ENCODE data around the gene LRRC8A.
"Not testable (repeated sequence)": the region's sequence is repeated elsewhere in the genome, so short reads cannot be mapped to it uniquely, and the experiment has no call there.

LRRC8A gene

GRCh38 chr9:128870128-128870940 is 11.6 kb upstream of the LRRC8A start:
- no peak for DNase-seq

- not testable (repeated sequence) for DNase-seq
Observed at GRCh38 chr9:128870941-128871265, 11.0 kb upstream of the LRRC8A start.

- no peak for DNase-seq
Observed at GRCh38 chr9:128877852-128878251, 4.1 kb upstream of the LRRC8A start.

DNA sequence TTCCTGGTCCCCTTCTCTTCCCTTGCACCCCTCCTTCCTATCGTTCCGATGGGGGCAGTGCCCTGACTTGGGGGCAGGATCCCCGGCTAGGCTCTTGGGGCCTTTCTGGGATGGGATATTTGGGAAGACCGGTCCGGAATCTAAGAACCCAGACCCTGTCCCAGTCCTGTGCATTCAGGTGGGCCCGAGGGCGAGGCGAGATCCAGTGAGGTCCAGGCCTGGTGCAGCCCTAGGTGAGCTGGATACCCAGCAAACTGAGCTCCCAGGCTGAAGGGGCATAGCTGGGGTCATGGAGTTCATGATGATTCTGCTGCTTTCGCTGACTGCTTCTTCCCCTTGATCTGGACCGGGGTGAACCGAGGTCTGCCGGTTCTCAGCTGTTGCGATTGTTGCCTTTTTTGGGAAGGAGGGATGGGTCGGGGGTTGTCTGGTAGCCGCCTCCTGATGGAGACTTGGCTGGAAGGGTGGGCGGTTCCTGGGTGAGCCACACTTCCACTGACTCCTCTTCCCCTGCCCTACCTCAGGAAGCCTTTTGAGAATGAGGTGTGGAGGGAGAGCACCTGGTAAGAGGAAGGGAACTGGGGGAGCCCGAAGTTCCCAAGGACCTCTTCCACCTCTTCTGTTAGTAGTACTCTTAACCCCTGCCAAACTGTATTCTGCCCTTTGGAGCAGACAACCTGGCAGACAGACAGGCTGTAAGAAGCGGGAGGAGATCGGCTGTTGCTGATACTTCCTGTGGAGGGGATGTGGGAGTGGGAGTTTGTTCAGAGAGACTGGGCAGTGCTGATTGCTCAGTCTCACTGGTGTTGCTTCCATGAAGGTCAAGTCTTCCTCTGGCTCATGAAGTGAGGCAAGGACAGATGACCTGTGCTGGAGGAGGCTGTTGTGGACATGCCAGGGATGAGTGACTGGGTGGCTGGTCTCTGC is 1.0 kb downstream of the LRRC8A start:
- DNase-seq = no peak

DNA sequence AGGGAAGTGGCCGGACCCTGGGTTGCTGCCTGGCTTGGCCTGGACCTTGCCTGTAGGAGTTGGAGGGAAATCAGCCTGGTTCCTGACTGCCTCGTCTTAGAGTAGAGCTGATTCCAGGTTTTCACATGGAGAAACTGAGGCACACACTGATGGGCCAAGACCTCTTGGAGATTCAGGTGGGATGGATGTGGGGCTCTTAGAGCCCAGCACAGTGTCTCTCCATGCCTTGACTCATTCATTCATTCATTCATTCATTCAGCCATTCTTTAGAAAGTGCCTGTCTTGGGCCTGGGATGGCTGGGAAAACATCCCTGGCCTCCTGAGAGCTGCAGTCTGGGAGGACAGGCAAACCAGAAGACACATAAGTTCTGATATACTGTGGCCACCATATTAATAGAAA is 2.2 kb downstream of the LRRC8A start:
- no peak for DNase-seq

GRCh38 chr9:128885376-128885775 is 3.4 kb downstream of the LRRC8A start:
- DNase-seq = no peak

DNA sequence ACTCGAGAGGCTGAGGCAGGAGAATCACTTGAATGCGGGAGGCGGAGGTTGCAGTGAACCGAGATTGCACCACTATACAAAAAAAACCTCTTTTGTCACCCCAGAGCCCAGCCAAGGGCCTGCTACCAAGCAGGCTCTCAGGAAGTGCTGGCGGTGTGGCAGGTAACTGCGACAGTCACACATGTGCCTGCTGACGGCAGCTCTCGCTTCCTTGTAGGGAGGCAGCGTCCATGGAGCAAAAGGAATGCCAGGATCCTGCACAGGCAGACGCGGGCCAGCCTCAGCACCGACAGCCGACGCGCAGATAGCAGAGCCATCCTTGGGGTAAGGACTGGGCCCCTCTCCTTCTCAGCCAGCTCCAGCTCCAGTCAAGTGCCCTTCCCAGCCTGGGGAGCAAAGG is 3.9 kb downstream of the LRRC8A start:
- no peak for DNase-seq

GRCh38 chr9:128886211-128886891 is 4.4 kb downstream of the LRRC8A start:
- no peak for DNase-seq

DNA sequence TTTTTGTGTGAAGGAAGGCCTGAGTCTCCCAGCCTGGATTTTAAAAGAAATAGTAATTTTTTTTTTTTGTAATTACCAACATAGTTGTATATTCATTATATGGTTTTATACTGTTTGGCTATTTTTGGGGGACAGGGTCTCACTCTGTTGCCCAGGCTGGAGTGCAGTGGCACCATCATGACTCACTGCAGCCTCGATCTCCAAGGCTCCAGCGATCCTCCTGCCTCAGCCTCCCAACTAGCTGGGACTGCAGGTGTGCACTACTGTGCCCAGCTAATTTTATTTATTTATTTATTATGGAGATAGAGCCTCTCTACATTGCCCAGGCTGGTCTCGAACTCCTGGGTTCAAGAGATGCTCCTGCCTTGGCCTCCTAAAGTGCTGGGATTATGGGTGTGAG is 5.1 kb downstream of the LRRC8A start:
- no peak for DNase-seq

GRCh38 chr9:128887914-128888350 is 6.0 kb downstream of the LRRC8A start:
- no peak for DNase-seq

- no peak for DNase-seq
Observed at GRCh38 chr9:128891321-128892220, 9.6 kb downstream of the LRRC8A start.

GRCh38 chr9:128892221-128892921 is 10.4 kb downstream of the LRRC8A start:
- DNase-seq = peak; percentile 36

DNA sequence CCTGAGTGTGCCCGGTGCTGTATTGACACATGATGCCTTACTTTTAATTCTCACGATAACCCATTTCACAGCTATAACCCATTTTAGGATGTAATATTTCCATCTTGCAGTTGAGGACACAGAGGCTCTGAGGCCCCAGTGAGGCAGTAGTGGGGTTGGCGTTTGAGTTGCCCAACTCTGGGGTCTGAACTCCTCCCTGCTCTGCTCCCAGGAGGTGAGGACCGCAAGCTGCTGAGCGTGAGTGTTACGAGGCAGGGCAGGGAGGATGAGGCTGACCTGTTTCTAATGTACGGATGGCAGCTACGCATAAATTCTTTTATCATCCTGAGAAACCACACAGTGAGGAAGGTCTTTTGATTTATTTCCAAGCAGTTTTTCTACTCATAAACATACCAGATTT is 11.4 kb downstream of the LRRC8A start:
- no peak for DNase-seq

GRCh38 chr9:128894764-128895163 is 12.8 kb downstream of the LRRC8A start:
- no peak for DNase-seq

GRCh38 chr9:128895556-128895955 is 13.6 kb downstream of the LRRC8A start:
- no peak for DNase-seq

DNA sequence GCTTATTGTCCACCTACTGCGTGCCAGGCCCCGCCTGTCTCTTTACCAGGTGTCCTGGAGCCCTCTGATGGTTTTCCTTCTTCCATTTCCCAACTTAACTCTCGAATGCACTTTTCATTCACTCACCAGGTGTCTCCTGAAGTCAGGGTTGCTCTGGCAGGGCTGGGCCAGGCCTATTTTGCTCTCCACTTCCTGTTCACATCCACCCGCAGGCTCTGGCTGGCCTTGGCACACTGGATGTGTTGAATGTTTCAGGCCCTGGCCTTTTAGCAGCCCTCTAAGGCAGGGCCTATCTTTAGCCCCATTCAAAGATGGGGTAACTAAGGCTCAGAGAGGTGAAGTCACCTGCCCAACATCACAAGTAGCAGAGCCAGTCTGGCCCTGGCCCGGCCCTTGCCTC is 16.4 kb downstream of the LRRC8A start:
- no peak for DNase-seq

- no peak for DNase-seq
Observed at GRCh38 chr9:128898845-128899565, 17.1 kb downstream of the LRRC8A start.

DNA sequence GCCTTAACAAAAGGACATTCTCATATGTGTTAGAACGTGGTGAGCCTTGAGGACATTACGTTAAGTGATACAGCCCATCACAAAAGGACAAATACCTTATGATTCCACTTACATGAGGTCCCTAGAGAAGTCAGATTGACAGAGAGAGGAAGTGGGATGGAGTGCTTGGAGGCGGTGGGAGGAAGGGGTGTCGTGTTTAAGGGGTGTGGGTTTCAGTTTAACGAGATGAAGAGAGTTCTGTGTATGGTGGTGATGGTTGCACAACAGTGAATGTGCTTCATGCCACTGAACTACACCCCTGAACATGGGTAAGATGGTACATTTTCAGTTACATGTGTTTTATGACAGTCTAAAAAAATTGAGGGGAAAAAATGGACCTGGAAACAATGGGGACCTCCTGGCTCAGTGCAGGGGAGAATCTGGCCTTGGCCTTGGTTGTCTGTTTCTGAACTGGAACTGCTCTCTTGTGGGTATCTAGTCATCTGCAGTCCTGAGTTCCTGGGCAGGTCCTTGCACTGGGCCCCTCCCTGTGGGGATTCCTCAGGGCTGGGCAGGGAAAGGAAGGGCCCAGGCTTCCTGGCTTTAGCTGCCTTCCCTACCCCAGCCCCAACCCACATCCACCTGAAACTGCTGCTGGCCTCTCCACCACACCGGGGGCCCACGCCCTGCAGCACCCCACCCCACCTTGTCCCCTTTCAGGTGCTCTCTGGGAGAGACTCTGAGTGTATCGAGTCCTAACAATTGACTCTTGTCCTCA is 17.8 kb downstream of the LRRC8A start:
- DNase-seq = peak; percentile 44

DNA sequence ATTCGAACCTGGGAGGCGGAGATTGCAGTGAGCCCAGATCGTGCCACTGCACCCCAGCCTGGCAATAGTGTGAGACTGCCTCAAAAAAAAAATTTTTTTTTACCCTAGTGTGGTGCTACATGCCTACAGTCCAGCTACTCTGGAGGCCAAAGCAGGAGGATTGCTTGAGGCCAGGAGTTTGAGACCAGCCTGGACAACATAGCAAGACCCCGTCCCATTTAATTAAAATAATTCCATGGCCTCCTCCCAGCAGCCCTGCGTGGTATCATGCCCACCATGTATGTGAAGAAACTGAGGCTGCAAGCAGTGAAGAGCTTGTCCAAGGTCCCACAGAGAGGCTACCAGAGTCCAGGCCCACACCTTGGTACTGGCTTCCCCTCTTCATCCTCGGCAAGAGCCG is 19.4 kb downstream of the LRRC8A start:
- DNase-seq = no peak

GRCh38 chr9:128901822-128902221 is 19.9 kb downstream of the LRRC8A start:
- DNase-seq = no peak

All from CD4-positive, alpha-beta T cell treated with Interleukin-10 for 1 hour (primary cell).